Activated T-helper 1 cell treated with Interleukin-2 at 50 U/mL for 16 hours (primary cell): ENCODE data around the gene PDE4B.
"Not testable (repeated sequence)": the region's sequence is repeated elsewhere in the genome, so short reads cannot be mapped to it uniquely, and the experiment has no call there.

Source experiments
- DNase-seq: peaks from one replicate; pipeline ENCODE4 v3.0.0-alpha.2; 2020; ENCODE audit warnings: low read depth

Gene PDE4B

DNA sequence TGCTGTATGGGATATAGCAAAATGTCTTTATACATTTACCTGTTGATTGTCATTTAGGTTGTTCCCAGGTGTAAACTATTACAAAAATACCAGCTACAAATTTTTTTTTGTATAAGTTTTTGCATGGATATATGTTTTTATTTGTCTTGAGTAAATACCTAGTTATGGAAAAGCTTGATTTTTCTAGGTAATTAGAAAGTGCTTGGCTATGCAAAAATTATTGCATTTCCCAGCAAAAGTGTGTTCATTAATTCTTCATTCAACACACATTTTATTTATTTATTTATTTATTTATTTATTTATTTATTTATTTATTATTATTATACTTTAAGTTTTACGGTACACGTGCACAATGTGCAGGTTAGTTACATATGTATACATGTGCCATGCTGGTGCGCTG lies 22.1 kb downstream of the PDE4B start:
- DNase-seq, result no peak

DNA sequence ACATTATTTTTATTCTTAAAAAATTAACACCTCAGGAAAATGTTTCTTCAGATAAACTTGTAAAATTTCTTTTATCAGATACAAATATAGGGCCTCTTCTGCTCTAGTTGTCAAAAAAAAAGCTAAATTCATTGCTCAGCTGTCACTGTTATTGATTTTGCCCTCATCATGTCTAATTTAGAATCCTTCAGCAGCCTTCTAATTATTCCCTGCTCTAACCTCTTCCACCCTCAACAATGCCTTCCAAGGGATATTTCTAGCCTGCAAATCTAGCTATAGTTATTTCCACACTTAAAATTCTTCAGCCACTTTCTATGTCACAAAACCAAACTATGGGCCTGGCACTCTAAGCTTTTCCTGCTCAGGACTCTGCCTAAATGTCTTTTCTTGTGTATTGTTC lies 25.2 kb downstream of the PDE4B start:
- no peak for DNase-seq

DNA sequence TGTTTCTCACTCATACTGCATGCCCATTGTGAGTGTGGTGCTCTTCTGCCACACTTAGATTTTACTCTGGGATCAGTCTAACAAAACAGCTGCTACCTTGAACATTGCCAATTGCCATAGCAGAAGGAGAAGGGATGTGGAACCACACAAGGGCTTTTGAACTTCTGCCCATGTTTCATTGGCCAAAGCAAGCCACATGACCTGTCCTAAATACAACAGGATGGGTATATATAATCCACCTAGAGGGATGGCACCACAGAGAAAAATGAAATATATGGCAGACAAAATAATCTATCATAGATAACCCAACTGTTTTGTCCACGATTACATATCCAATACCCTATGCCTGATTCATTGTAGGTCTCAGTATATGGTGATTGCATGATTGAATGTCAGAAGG lies 26.3 kb downstream of the PDE4B start:
- no peak for DNase-seq

DNA sequence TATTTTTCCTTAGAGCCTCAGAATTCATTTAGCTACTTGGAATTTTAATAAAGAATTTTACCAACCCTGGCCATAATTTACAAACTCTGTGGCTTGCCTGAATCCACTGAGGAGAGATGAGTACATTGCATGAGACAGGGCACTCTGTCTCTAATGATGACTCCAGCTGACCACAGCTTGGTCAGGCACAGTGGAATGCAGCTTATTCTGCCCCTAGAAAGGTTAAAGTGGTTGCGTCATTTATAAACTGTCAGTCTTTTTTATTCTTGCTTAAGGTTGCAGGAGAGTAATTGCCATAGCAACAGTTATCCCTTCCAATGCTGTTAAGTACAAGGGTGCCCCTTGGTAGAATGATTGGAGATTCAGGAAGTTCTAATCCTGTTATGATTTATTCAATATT lies 28.3 kb downstream of the PDE4B start:
- no peak for DNase-seq

GRCh38 chr1:65821386-65821785 lies 28.7 kb downstream of the PDE4B start:
- DNase-seq, result no peak

DNA sequence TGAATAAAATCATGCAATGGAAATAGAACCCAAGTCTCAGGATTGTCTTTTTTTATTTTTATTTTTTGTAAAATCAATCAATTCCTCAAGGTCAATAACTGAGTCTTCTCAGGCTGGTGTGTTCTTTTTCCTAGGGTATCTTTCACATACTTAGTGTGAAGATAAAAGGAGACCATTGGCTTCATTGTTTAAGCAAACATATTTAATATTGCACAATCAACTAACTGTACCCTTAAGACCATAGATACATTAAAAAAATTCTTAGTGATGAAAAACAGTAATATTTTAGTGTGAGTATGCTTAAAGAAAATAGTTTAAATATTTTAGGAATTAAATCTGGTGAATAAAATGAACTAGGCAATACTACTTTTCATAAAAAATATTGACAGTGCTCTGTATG lies 31.4 kb downstream of the PDE4B start:
- no peak for DNase-seq

DNA sequence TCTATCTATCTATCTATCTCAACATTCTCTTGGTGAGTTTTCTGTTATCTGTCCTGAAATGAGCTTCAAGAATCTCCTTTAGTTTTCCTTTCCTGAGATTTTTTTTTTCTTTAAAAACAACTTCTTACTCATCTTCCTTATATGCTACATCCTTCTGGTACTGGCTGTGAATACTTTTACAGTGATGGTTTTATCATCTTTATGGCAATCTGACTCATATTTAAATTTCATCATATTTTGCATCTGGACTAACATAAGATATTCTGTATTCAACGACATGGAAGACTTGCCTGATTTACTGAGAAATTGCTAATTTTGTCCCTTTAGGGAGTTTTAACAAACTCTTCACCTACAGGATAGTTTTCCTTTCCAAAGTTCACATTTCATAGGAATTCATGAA lies 33.0 kb downstream of the PDE4B start:
- DNase-seq, result no peak

GRCh38 chr1:65826782-65827181 lies 34.1 kb downstream of the PDE4B start:
- no peak for DNase-seq

DNA sequence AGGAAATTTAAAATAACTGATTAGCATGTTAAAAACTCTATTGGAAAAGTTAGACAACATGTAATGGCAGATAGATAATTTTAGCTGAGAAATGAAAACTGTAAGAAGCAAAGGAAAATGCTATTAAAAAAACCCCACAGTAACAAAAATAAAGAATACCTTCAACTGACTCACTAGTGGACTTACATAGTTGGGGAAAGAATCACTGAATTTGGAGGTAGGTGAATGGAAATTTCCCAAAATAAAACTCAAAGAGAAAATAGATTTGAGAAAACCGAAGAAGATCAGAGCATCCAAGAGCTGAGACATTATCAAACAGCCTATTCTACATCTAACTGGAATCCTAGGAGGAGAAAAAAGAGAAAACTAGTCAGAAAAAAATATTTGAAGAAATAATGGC lies 34.7 kb downstream of the PDE4B start:
- no peak for DNase-seq

GRCh38 chr1:65830306-65830705 lies 37.6 kb downstream of the PDE4B start:
- DNase-seq, result no peak

DNA sequence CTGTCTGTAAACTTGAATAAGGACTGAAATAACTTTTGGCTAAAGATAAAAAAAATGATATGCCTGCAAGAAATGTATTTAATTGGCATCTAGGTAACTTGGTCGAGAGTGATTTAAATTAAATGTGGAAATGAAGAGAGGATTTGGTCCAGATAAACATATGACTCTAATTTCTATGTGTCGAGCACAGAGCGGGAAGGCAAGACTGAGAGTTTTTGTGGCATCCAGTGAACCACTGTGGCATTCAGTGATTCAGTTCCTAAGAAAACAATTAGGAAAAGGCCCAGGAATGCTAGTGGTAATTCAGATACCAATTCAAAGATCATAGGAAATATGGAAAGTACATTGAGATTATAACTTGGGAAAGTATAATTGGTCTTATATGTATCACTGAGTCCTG lies 39.6 kb downstream of the PDE4B start:
- DNase-seq, result no peak

DNA sequence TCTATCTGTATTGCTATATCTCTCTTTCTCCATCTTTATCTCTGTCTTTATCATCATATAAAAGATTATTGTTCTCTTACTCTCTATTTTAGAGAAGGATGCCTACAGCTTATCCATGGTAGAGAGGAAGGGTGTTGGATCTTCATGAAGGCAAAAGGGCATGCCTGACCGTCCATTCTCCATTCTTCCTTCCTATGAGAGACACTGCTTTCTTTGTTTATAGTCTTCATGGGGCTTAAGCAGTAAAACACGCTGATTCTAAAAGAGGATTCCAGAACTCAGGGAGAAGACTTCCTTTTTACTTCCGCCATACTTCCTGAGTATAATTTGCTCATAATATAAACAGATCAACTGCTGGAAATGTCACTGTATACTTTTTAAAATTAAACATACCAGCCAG lies 44.0 kb downstream of the PDE4B start:
- DNase-seq, result no peak

GRCh38 chr1:65840683-65841082 lies 48.0 kb downstream of the PDE4B start:
- no peak for DNase-seq

- no peak for DNase-seq
These were observed 51.6 kb downstream of the PDE4B start for GRCh38 chr1:65844296-65844695.

DNA sequence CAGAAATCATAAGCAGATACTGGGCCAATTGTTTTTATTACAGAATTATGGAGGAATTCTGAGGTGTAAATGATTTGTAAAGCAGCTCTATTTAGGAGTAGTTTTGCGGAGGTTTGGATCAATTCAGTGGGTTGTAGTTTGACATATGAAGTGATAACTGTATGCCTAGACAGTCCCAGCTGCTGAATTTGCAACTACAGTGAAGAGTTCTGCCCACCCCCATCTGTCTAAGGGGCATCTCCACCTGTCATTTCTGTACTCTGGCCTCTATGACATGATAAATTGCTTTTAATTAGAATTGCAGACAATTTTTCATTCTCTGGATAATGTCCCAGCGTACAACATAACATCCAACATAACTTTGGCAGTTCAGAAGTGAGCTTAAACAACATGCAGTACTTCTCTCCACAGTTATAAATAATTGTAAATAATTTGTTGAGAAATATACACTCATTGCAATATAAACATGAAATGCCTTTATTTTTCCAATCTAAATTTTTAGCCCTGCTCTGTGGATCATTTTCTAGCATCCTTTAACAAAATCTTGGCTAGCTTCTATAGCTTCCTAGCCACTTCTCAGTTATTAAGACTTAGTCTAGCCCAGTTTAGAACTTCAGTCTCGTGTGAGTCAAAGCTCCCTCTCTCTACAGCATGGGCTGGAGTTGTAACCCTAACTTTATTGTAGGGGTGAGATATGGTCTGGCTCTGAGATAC lies 52.3 kb downstream of the PDE4B start:
- DNase-seq, result no peak

- no peak for DNase-seq
These were observed 52.9 kb downstream of the PDE4B start for GRCh38 chr1:65845535-65846060.

DNA sequence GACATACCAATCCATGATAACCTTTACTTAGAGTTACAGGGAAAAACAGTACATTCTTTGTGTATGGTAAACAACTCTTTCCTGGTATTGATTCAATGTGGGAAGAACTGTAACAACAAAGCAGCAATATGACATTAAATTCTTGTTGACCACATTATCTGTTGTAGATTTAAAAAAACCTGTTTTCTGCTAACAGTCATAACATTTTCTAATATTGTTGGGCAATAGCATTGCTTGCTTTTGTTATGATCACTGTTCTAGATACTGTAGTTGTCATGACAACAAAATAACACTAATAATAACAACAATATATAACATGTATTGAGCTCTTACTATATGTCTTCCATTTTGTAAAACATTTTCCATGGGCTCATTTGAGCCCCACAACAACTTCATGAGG lies 54.2 kb downstream of the PDE4B start:
- no peak for DNase-seq

DNA sequence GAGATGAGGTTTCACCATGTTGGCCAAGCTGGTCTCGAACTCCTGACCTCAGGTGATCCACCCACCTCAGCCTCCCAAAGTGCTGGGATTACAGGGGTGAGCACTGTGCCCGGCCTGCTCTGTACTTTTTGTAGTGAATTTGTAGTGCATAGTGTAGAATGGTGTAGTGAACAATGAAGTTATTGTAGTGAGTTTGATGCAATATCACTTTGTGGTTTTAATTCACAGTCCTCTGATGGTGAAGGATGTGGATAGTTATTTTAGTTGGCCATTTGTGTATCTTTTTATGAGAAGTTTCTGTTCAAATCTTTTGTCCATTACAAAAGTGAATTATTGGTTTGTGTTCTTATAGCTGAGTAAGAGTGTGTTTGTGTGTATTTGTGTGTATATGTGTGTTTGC lies 57.6 kb downstream of the PDE4B start:
- DNase-seq, result no peak

DNA sequence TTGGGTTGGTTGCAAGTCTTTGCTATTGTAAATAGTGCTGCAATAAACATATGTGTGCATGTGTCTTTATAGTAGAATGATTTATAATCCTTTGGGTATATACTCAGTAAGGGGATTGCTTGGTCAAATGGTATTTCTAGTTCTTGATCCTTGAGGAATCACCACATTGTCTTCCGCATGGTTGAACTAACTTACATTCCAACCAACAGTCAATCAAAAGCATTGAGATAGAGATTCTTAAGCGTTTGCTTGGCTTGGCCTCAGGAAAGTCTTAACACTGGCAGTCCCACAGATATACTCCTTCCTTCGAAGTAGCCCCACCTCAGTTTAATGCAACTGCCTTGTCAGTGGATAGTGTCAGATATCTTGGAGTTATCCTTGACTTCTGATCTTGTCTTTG lies 63.9 kb downstream of the PDE4B start:
- not testable (repeated sequence) for DNase-seq

DNA sequence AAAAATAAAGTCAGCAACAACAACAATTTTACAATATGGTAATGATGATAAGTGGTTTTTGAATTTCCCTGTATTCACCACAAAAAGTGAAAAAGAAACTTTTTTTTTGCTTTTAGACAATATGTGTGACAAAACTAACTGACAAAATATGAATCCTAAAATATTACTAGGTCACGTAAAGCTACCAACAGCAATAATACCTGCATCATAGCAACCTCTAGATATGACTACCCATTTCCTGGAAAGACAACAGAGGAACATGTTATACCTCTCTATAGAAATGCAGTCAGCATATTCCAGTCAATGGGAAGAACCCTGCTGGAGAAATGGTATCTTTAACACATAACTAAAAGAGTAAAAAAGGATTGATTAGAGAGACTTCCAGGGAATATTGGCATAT lies 73.7 kb downstream of the PDE4B start:
- no peak for DNase-seq

DNA sequence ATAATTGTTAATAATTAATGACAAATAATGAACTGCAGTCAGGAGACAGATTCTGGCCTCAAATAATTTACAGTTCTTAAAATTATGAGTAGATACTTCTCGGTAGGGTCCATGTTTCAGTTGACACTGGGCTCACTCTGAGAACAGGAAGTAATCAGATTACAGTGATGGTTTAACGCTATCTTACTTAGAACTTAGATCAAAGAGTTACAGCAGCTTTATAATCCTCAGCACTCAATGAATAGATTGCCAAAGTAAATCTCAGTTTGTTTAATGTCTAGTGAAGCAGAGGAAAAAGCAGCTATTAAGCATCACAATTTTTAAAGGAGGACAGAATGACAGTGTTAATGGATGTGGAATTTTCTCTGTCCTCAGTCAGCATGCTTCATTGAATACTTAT lies 79.6 kb downstream of the PDE4B start:
- DNase-seq, result no peak

DNA sequence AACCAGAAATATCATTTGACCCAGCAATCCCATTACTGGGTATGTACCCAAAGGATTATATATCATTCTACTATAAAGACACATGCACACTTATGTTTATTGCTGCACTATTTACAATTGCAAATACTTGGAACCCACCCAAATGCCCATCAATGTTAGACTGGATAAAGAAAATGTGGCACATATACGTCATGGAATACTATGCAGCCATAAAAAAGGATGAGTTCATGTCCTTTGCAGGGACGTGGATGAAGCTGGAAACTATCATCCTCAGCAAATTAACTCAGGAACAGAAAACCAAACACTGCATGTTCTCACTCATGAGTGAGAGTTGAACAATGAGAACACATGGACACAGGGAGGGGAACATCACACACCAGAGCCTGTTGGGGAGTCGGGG lies 85.6 kb downstream of the PDE4B start:
- not testable (repeated sequence) for DNase-seq

- DNase-seq, result no peak
These were observed 87.9 kb downstream of the PDE4B start for GRCh38 chr1:65880611-65881010.

DNA sequence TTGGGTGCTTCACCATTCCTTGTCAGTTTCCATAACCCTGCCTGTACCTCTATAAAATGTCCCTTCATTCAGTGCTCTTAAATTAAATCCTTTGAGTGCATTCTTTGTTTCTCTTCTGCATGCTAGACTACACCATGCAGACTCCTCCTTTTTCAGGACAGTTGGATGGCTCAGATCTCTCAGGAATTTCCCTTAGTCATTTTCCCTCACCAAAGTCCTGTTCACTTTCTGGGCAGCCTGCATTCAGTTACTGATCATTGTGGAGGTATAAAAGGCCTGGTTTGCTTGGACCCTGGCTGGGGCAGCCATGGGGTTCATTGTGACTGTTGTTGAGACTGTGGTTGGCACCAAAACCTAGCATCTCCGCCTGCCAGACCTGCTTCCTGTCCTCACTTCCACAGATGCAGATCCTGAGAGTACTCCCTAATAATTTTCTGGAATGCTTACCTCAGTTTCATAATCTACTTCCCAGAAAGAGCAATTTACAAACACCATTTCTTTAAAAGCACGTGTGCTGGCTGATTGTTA lies 88.4 kb downstream of the PDE4B start:
- DNase-seq, result no peak
